HG03039 (cell line): ENCODE measurements around the gene GARIN3.
"Not testable (repeated sequence)": the region's sequence is repeated elsewhere in the genome, so short reads cannot be mapped to it uniquely, and the experiment has no call there.

ENCODE experiments used
- ATAC-seq: cut with Tn5 transposase; IDR thresholded peaks from one replicate; pipeline ENCODE4 v1.9.1; 2021; ENCODE audit warnings: mild to moderate bottlenecking, moderate library complexity; ENCODE audit not compliant: unreplicated experiment

The GARIN3 gene

GRCh38 chr5:157186309-157187045, 20.4 kb upstream of the GARIN3 start:
- no peak for ATAC-seq

- ATAC-seq, result not testable (repeated sequence)
Observed at GRCh38 chr5:157185122-157185521, 19.1 kb upstream of the GARIN3 start.

- ATAC-seq, result no peak
Observed at GRCh38 chr5:157184117-157184670, 18.1 kb upstream of the GARIN3 start.

GRCh38 chr5:157182143-157182757, 16.2 kb upstream of the GARIN3 start:
- no peak for ATAC-seq

- ATAC-seq, result no peak
Observed at GRCh38 chr5:157180374-157181264, 14.6 kb upstream of the GARIN3 start, which contains the start of gene ITK. Gene ITK (plus strand): TSS chr5:157180840. CDS start chr5:157180978, 138 bp downstream.

- no peak for ATAC-seq
Observed at GRCh38 chr5:157178966-157179365, 12.9 kb upstream of the GARIN3 start.

- no peak for ATAC-seq
Observed at GRCh38 chr5:157177953-157178352, 11.9 kb upstream of the GARIN3 start.

- ATAC-seq, result no peak
Observed at GRCh38 chr5:157175071-157175612, 9.1 kb upstream of the GARIN3 start.

GRCh38 chr5:157172403-157172802, 6.3 kb upstream of the GARIN3 start:
- peak; percentile 99 for ATAC-seq

GRCh38 chr5:157168286-157168685, 2.2 kb upstream of the GARIN3 start:
- ATAC-seq, result no peak

GRCh38 chr5:157167214-157167621, 1.2 kb upstream of the GARIN3 start:
- no peak for ATAC-seq

- no peak for ATAC-seq
Observed at GRCh38 chr5:157165668-157166067, 396 bp downstream of the GARIN3 start.

GRCh38 chr5:157165261-157165660, 803 bp downstream of the GARIN3 start:
- ATAC-seq, result no peak

- no peak for ATAC-seq
Observed at GRCh38 chr5:157164521-157164920, 1.5 kb downstream of the GARIN3 start.

- no peak for ATAC-seq
Observed at GRCh38 chr5:157162919-157163510, 3.0 kb downstream of the GARIN3 start.

- ATAC-seq, result no peak
Observed at GRCh38 chr5:157161996-157162395, 4.1 kb downstream of the GARIN3 start.

GRCh38 chr5:157160001-157160400, 6.1 kb downstream of the GARIN3 start:
- no peak for ATAC-seq

GRCh38 chr5:157159209-157159751, 6.8 kb downstream of the GARIN3 start:
- ATAC-seq, result no peak

- ATAC-seq, result no peak
Observed at GRCh38 chr5:157157293-157157891, 8.7 kb downstream of the GARIN3 start.

GRCh38 chr5:157155297-157155696, 10.8 kb downstream of the GARIN3 start:
- ATAC-seq, result no peak
